OCI-LY1 (cell line): ENCODE measurements around the gene ARHGAP22.

Experiments
- CTCF ChIP-seq: fragments of 200-600 bp; sonication (generic), shearing (Covaris generic); IDR thresholded peaks from 2 replicates; pipeline ENCODE4 v1.5.1; 2017; ENCODE audit warnings: mild to moderate bottlenecking, antibody characterized with exemption, low read length, moderate library complexity, mixed read lengths
- EZH2 ChIP-seq: fragments of 200-600 bp; sonication (generic), shearing (Covaris generic); IDR thresholded peaks from 2 replicates; pipeline ENCODE4 v1.8.0; 2017; ENCODE audit warnings: borderline replicate concordance, mixed run types, mild to moderate bottlenecking, antibody characterized with exemption, low read length, moderate library complexity, mixed read lengths

GRCh38 chr10:48574322-48574796 is 30.5 kb downstream of the ARHGAP22 start:
- TF ChIP-seq CTCF (no peak), EZH2 (no peak)
